CD4-positive, alpha-beta T cell (primary cell): ENCODE measurements around the gene STAT2. TPM values are rescaled to one million over a fixed set of nuclear protein-coding genes. Genes with fewer than 3 reads are reported as not detected.
"Not testable (repeated sequence)": the region's sequence is repeated elsewhere in the genome, so short reads cannot be mapped to it uniquely, and the experiment has no call there.

Source experiments
- ATAC-seq: fragments of 200-7000 bp; cut with Tn5 transposase; one replicate; pipeline ENCODE4 v1.10.0; 2022; ENCODE audit warnings: mild to moderate bottlenecking; ENCODE audit not compliant: poor library complexity
- CTCF ChIA-PET: fragments of 350-600 bp; sonication (Branson Sonifier 250); formaldehyde crosslinking; loops from one replicate; lab custom pipeline; 2021; ENCODE audit warnings: antibody characterized with exemption, inconsistent platforms; lab: Charles Lee
- POLR2A ChIA-PET: fragments of 350-600 bp; sonication (Branson Sonifier 250); formaldehyde crosslinking; loops from one replicate; lab custom pipeline; 2021; ENCODE audit warnings: antibody characterized with exemption, inconsistent platforms; lab: Charles Lee
- DNase-seq, 14 experiments: peaks; one replicate each; pipeline ENCODE4 v3.0.0-alpha.2; 2013 to 2020; ENCODE audit warnings: mixed read lengths in 2 of 14
- H3K27ac ChIP-seq, 2 donors: one replicate each; pipeline versions ENCODE4 v1.5.1 to v1.7.0; 2013; ENCODE audit warnings: low read length in 2 of 2, low read depth in 1 of 2, mild to moderate bottlenecking in 1 of 2
- H3K27me3 ChIP-seq, 2 experiments: 1 replicate in 1 of 2; 2 replicates in 1 of 2; pipeline versions ENCODE4 v1.6.1 to v1.7.0; 2013; ENCODE audit warnings: low read length in 2 of 2, control low read depth in 1 of 2, mild to moderate bottlenecking in 1 of 2, moderate library complexity in 1 of 2; ENCODE audit not compliant: insufficient read depth in 2 of 2, control insufficient read depth in 1 of 2
- H3K36me3 ChIP-seq: one replicate; pipeline ENCODE4 v1.6.1; 2013; ENCODE audit warnings: low read length, control low read depth; ENCODE audit not compliant: insufficient read depth
- H3K4me1 ChIP-seq: one replicate; pipeline ENCODE4 v1.6.1; 2013; ENCODE audit warnings: low read length, control low read depth; ENCODE audit not compliant: insufficient read depth
- H3K4me3 ChIP-seq: one replicate; pipeline ENCODE4 v1.5.1; 2013; ENCODE audit warnings: mild to moderate bottlenecking, low read length, moderate library complexity
- H3K9me3 ChIP-seq, 2 experiments: 1 replicate in 1 of 2; 2 replicates in 1 of 2; pipeline versions ENCODE4 v1.6.1 to v1.7.0; 2013; ENCODE audit warnings: low read length in 2 of 2, mild to moderate bottlenecking in 2 of 2, control low read depth in 1 of 2, moderate library complexity in 1 of 2; ENCODE audit not compliant: control insufficient read depth in 1 of 2, insufficient read depth in 1 of 2
- H3K27ac Mint-ChIP-seq: one replicate; pipeline ENCODE4 v1.8.0; 2020; ENCODE audit warnings: mixed read lengths
- H3K27me3 Mint-ChIP-seq: one replicate; pipeline ENCODE4 v1.8.0; 2021; ENCODE audit warnings: mixed read lengths
- H3K36me3 Mint-ChIP-seq: one replicate; pipeline ENCODE4 v1.8.0; 2021; ENCODE audit warnings: low read depth, mixed read lengths
- H3K4me1 Mint-ChIP-seq: one replicate; pipeline ENCODE4 v1.8.0; 2021; ENCODE audit warnings: low read depth, mixed read lengths
- H3K4me3 Mint-ChIP-seq: one replicate; pipeline ENCODE4 v1.8.0; 2020; ENCODE audit warnings: mild to moderate bottlenecking, mixed read lengths
- H3K9me3 Mint-ChIP-seq: one replicate; pipeline ENCODE4 v1.8.0; 2020; ENCODE audit warnings: mixed read lengths
- CTCF ChIP-seq: fragments of 200-600 bp; IDR thresholded peaks from one replicate; pipeline ENCODE4 v1.8.0; 2022; ENCODE audit warnings: antibody characterized with exemption, mild to moderate bottlenecking
- intact Hi-C, 2 experiments: fragments of 100-400 bp; cut with DNase I in 1 of 2; cut with micrococcal nuclease in 1 of 2; formaldehyde crosslinking; loops; one replicate each; pipeline versions ENCODE4 v1.15.1 to v1.9.0; 2023 to 2025; cut with DNase I, micrococcal nuclease
- total RNA-seq, 174 experiments: library from RNA in 2 of 174; stranded (reverse) in 2 of 174; gene quantifications; one replicate each; pipeline ENCODE4 v1.2.3 and lab custom pipeline; 2021 to 2026

STAT2 gene
- total RNA-seq, 2 experiments from 2014 or later, result 114 to 125 TPM

- H3K27ac ChIP-seq, CTCF ChIA-PET: not testable (repeated sequence)
These were observed 39.6 kb upstream of the STAT2 start for GRCh38 chr12:56399466-56399865.

GRCh38 chr12:56398324-56398723, 38.4 kb upstream of the STAT2 start:
- Mint-ChIP-seq H3K27me3 (no peaks in the 10 kb centered on the region), H3K9me3 (peaks cover 5% of the 10 kb centered on the region), H3K4me1 (no peaks in the 10 kb centered on the region), H3K36me3 (no peaks in the 10 kb centered on the region), H3K27ac (no peak overlapping the region), H3K4me3 (no peak overlapping the region)
- ChIA-PET POLR2A (no interaction called here), CTCF (no interaction called here)
- peaks cover 0 to 7% of the 10 kb centered on the region in 2 experiments for H3K9me3 ChIP-seq
- TF ChIP-seq CTCF, result no peak
- no peak overlapping the region for H3K27ac ChIP-seq
- DNase-seq, result no peak
- H3K36me3 ChIP-seq, result no peaks in the 10 kb centered on the region
- ATAC-seq, result no peak
- no peaks in the 10 kb centered on the region for H3K4me1 ChIP-seq
- H3K27me3 ChIP-seq, result no peaks in the 10 kb centered on the region
- H3K4me3 ChIP-seq, result no peak overlapping the region
- intact Hi-C loops, result no loop called here

More at GRCh38 chr12:56399466-56399865, 39.6 kb upstream of the STAT2 start:
- H3K27me3 Mint-ChIP-seq, H3K36me3 ChIP-seq, H3K9me3 ChIP-seq, H3K9me3 Mint-ChIP-seq, H3K36me3 Mint-ChIP-seq, ATAC-seq, POLR2A ChIA-PET, DNase-seq, H3K27ac Mint-ChIP-seq, H3K4me3 ChIP-seq, H3K4me1 ChIP-seq, intact Hi-C loops, H3K27me3 ChIP-seq, H3K4me1 Mint-ChIP-seq, H3K4me3 Mint-ChIP-seq: not testable (repeated sequence)

GRCh38 chr12:56392331-56392730, 32.4 kb upstream of the STAT2 start:
- H3K27me3 Mint-ChIP-seq, result no peaks in the 10 kb centered on the region
- peaks cover 0 to under 1% of the 10 kb centered on the region in 2 experiments for H3K9me3 ChIP-seq
- H3K27me3 ChIP-seq, result no peaks in the 10 kb centered on the region
- H3K9me3 Mint-ChIP-seq, result no peaks in the 10 kb centered on the region
- ChIA-PET POLR2A (no interaction called here), CTCF (interaction anchor here (0.7 kb wide), 1 partner anchor 110 kb away, joined by 3 read pairs; no protein-coding TSS in a partner anchor)
- no peak for DNase-seq
- no peaks in the 10 kb centered on the region for H3K4me1 ChIP-seq
- ATAC-seq, result no peak
- no peaks in the 10 kb centered on the region for H3K36me3 Mint-ChIP-seq
- H3K27ac ChIP-seq, result no peak overlapping the region
- no peak overlapping the region for H3K4me3 Mint-ChIP-seq
- no peaks in the 10 kb centered on the region for H3K4me1 Mint-ChIP-seq
- no peak overlapping the region for H3K27ac Mint-ChIP-seq
- no peak for TF ChIP-seq CTCF
- no peak overlapping the region for H3K4me3 ChIP-seq
- intact Hi-C loops, result no loop called here
- no peaks in the 10 kb centered on the region for H3K36me3 ChIP-seq

GRCh38 chr12:56391721-56392120, 31.8 kb upstream of the STAT2 start:
- no peak overlapping the region for H3K4me3 Mint-ChIP-seq
- Histone ChIP-seq H3K4me1 (no peaks in the 10 kb centered on the region), H3K27ac (no peak overlapping the region), H3K36me3 (no peaks in the 10 kb centered on the region), H3K4me3 (no peak overlapping the region), H3K27me3 (no peaks in the 10 kb centered on the region), H3K9me3 (no peaks in the 10 kb centered on the region)
- ATAC-seq (no peak), DNase-seq (no peak)
- H3K36me3 Mint-ChIP-seq, result no peaks in the 10 kb centered on the region
- no peaks in the 10 kb centered on the region for H3K4me1 Mint-ChIP-seq
- H3K9me3 Mint-ChIP-seq, result no peaks in the 10 kb centered on the region
- no peaks in the 10 kb centered on the region for H3K27me3 Mint-ChIP-seq
- no peak overlapping the region for H3K27ac Mint-ChIP-seq
- intact Hi-C loops, result no loop called here
- ChIA-PET POLR2A (no interaction called here), CTCF (no interaction called here)
- TF ChIP-seq CTCF, result no peak
